ENCODE data around the gene EDEM1. TPM values are rescaled to one million over a fixed set of nuclear protein-coding genes. Genes with fewer than 3 reads are reported as not detected.

EDEM1 gene
- total and polyA plus RNA-seq, 4 donors, result 12.8 to 132 (median 54.3) TPM

GRCh38 chr3:5213574-5213966, 26.1 kb downstream of the EDEM1 start:
- peaks cover 35 to 71% (median 57%) of the 10 kb centered on the region in 4 donors for H3K36me3 ChIP-seq (ENCODE audit: control insufficient read depth in 4 of 4, insufficient read depth in 4 of 4, low read length in 4 of 4)
- peaks cover 0 to 6% (median 4%) of the 10 kb centered on the region in 5 donors for H3K4me1 ChIP-seq (ENCODE audit: control insufficient read depth in 5 of 5, insufficient read depth in 5 of 5, low read length in 5 of 5)

GRCh38 chr3:5214352-5214751, 26.8 kb downstream of the EDEM1 start:
- Histone ChIP-seq H3K27ac (ENCODE audit: low read depth in 1 of 2, low read length in 1 of 2) (no peak overlapping the region), H3K9me3 (ENCODE audit: control insufficient read depth in 4 of 4, insufficient read depth in 3 of 4, low read length in 3 of 4) (no peaks in the 10 kb centered on the region), H3K9ac (ENCODE audit: insufficient read depth in 1 of 2, low read length in 2 of 2) (no peak overlapping the region), H3K4me3 (no peak overlapping the region), H3K4me1 (ENCODE audit: control insufficient read depth in 5 of 5, insufficient read depth in 5 of 5, low read length in 5 of 5) (peaks cover 0 to 9% (median 4%) of the 10 kb centered on the region in 5 donors), H3K36me3 (ENCODE audit: control insufficient read depth in 4 of 4, insufficient read depth in 4 of 4, low read length in 4 of 4) (peaks cover 35 to 67% (median 54%) of the 10 kb centered on the region in 4 donors), H3K27me3 (ENCODE audit: control insufficient read depth in 3 of 3, insufficient read depth in 3 of 3, low read length in 2 of 3) (no peaks in the 10 kb centered on the region)
- WGBS, 2 donors, result 74 to 77% methylated on average over 9 of the region's 9 CpGs
- no peak for TF ChIP-seq CTCF (IDR thresholded peaks at IDR 0.05; ENCODE audit: control extremely low read depth, extremely low read depth)
- ATAC-seq (ENCODE audit: insufficient read depth, low FRiP score) (no peak), DNase-seq (no peak)

More at GRCh38 chr3:5213574-5213966, 26.1 kb downstream of the EDEM1 start:
- Histone ChIP-seq H3K27ac (ENCODE audit: low read depth in 1 of 2, low read length in 1 of 2) (no peak overlapping the region), H3K4me3 (no peak overlapping the region), H3K27me3 (ENCODE audit: control insufficient read depth in 3 of 3, insufficient read depth in 3 of 3, low read length in 2 of 3) (no peaks in the 10 kb centered on the region), H3K9me3 (ENCODE audit: control insufficient read depth in 4 of 4, insufficient read depth in 3 of 4, low read length in 3 of 4) (no peaks in the 10 kb centered on the region), H3K9ac (ENCODE audit: insufficient read depth in 1 of 2, low read length in 2 of 2) (no peak overlapping the region)
- no peak for DNase-seq
- whole genome bisulfite sequencing, 2 donors, result 82 to 90% methylated on average over 7 of the region's 7 CpGs
- ATAC-seq (ENCODE audit: insufficient read depth, low FRiP score), result no peak
- no peak for TF ChIP-seq CTCF (IDR thresholded peaks at IDR 0.05; ENCODE audit: control extremely low read depth, extremely low read depth)

DNA sequence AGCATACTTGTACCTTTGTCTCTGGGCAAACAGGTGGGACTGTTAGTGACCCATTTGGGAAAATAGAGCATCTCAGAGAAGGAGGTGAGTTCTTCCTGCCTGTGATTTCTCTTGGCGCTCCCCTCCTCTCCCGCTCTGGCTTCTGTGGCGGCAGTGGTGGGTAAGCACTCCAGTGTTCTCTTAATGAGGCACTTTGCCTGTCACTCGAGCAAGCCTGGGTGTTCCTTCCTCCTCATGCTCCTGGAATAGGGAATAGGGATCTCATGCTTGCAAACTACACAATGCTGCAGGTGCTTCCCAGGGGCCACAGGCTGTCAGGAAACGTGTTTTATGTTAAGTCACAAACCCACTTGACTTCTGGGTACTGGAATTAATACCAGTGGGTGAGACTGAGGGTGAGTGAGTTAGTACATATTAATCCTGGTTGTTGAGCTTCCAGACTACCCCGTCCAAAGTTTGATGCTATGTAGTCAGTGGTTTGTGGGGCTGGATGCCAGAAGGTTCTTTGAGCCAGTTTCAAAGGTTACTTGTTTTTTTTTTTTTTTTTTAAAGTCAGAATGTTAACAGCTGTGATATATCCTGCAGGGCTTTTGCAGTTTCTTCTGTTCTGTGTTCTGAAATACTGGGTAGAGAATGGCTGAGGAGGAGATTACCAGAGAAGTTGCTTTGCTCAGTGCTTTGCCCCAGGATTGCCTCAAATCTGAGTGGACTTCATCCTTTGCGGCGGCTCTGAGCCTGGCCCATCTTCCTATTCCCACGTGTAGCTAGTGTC, 30.5 kb downstream of the EDEM1 start:
- H3K27ac ChIP-seq (ENCODE audit: low read depth in 1 of 2, low read length in 1 of 2), result peak overlapping the region in 1 of 2 donors; percentile 86
- H3K4me3 ChIP-seq, result no peak overlapping the region
- no peak for TF ChIP-seq CTCF (IDR thresholded peaks at IDR 0.05; ENCODE audit: control extremely low read depth, extremely low read depth)
- DNase-seq (peak; percentile 25 to 63 (median 58)), ATAC-seq (ENCODE audit: insufficient read depth, low FRiP score) (no peak)
- peaks cover 9 to 40% (median 28%) of the 10 kb centered on the region in 4 donors for H3K36me3 ChIP-seq (ENCODE audit: control insufficient read depth in 4 of 4, insufficient read depth in 4 of 4, low read length in 4 of 4)
- WGBS, 2 donors, result 66 to 81% methylated on average over 9 of the region's 9 CpGs
- H3K9me3 ChIP-seq (ENCODE audit: control insufficient read depth in 4 of 4, insufficient read depth in 3 of 4, low read length in 3 of 4), result no peaks in the 10 kb centered on the region
- H3K27me3 ChIP-seq (ENCODE audit: control insufficient read depth in 3 of 3, insufficient read depth in 3 of 3, low read length in 2 of 3), result no peaks in the 10 kb centered on the region
- no peak overlapping the region for H3K9ac ChIP-seq (ENCODE audit: insufficient read depth in 1 of 2, low read length in 2 of 2)
- H3K4me1 ChIP-seq (ENCODE audit: control insufficient read depth in 5 of 5, insufficient read depth in 5 of 5, low read length in 5 of 5), result peaks cover 0 to 9% (median 4%) of the 10 kb centered on the region in 5 donors
